Smooth muscle cell (in vitro differentiated cells): Measurements from ENCODE around the gene KCNMA1. TPM values are rescaled to one million over a fixed set of nuclear protein-coding genes. Genes with fewer than 3 reads are reported as not detected.
A peak's percentile ranks its signal among the peaks of the same experiment; 100 is the strongest.
"Not testable (repeated sequence)": the region's sequence is repeated elsewhere in the genome, so short reads cannot be mapped to it uniquely, and the experiment has no call there.

Experiments
- DNase-seq: peaks from one replicate; lab custom pipeline; 2025; ENCODE audit not compliant: unreplicated experiment; lab: John Stamatoyannopoulos, UW
- H2AFZ ChIP-seq: fragments of 200-600 bp; sonication (generic); 2 replicates; pipeline ENCODE4 v1.6.0; 2016; ENCODE audit warnings: antibody characterized with exemption, low read depth, mild to moderate bottlenecking
- H3F3A ChIP-seq: fragments of 200-600 bp; sonication (generic); 2 replicates; pipeline ENCODE4 v1.6.0; 2017; ENCODE audit warnings: antibody characterized with exemption, low read depth
- H3K27ac ChIP-seq: fragments of 200-600 bp; sonication (generic); 2 replicates; pipeline ENCODE4 v1.5.1; 2016; ENCODE audit warnings: low read depth, mild to moderate bottlenecking
- H3K27me3 ChIP-seq: fragments of 200-600 bp; sonication (generic); 2 replicates; pipeline ENCODE4 v1.6.1; 2016; ENCODE audit warnings: low read depth, mild to moderate bottlenecking
- H3K36me3 ChIP-seq: fragments of 200-600 bp; sonication (generic); 2 replicates; pipeline ENCODE4 v1.5.1; 2016; ENCODE audit warnings: low read depth
- H3K4me1 ChIP-seq: fragments of 200-600 bp; sonication (generic); 2 replicates; pipeline ENCODE4 v1.5.1; 2016; ENCODE audit warnings: low read depth
- H3K4me2 ChIP-seq: fragments of 200-600 bp; sonication (generic); 2 replicates; pipeline ENCODE4 v1.6.0; 2016; ENCODE audit warnings: mild to moderate bottlenecking
- H3K4me3 ChIP-seq: fragments of 200-600 bp; sonication (generic); 2 replicates; pipeline ENCODE4 v1.5.1; 2016; ENCODE audit warnings: mild to moderate bottlenecking
- H3K79me2 ChIP-seq: fragments of 200-600 bp; sonication (generic); 2 replicates; pipeline ENCODE4 v1.6.0; 2016; ENCODE audit warnings: low read depth, mild to moderate bottlenecking
- H3K9ac ChIP-seq: fragments of 200-600 bp; sonication (generic); 2 replicates; pipeline ENCODE4 v1.6.0; 2016; ENCODE audit warnings: low read depth
- H3K9me3 ChIP-seq: fragments of 200-600 bp; sonication (generic); replicated peaks from 2 replicates; pipeline ENCODE4 v1.5.1; 2016; ENCODE audit warnings: low read depth
- H4K20me1 ChIP-seq: fragments of 200-600 bp; sonication (generic); 2 replicates; pipeline ENCODE4 v1.6.0; 2016; ENCODE audit warnings: low read depth
- CTCF ChIP-seq: fragments of 200-600 bp; sonication (generic); IDR thresholded peaks from 2 replicates; pipeline ENCODE4 v1.5.1; 2017; ENCODE audit warnings: borderline replicate concordance, mild to moderate bottlenecking, antibody characterized with exemption; ENCODE audit not compliant: insufficient read depth, poor library complexity, severe bottlenecking
- WGBS: methylation state at CpG from one replicate; pipeline ENCODE4 v1.1.7; 2016; ENCODE audit warnings: low lambda C conversion rate; 5-methylcytosine and 5-hydroxymethylcytosine counted together
- polyA plus RNA-seq: library from polyadenylated mRNA; unstranded; fragments of >200 nt; fragmentation: Nextera tagmentation; extraction: Ambion mirVana; gene quantifications from 2 replicates; pipeline ENCODE4 v1.2.1, GENCODE V29; 2016
- total RNA-seq: library from RNA; depleted of rRNA; stranded (reverse); fragments of >200 nt; gene quantifications from 2 replicates; pipeline ENCODE4 v1.2.3, GENCODE V29; 2014

KCNMA1 gene
- total and polyA plus RNA-seq, 2 experiments from 2014 or later: 9.1 to 23.4 TPM

- TF ChIP-seq CTCF: no peak
- Histone ChIP-seq H3K79me2 (no peaks in the 10 kb centered on the region), H2AFZ (no peak overlapping the region), H3K27ac (no peak overlapping the region), H3K4me3 (no peak overlapping the region), H4K20me1 (no peaks in the 10 kb centered on the region), H3F3A (no peaks in the 10 kb centered on the region), H3K36me3 (no peaks in the 10 kb centered on the region), H3K4me1 (no peaks in the 10 kb centered on the region), H3K9ac (no peak overlapping the region), H3K4me2 (no peak overlapping the region), H3K27me3 (no peaks in the 10 kb centered on the region), H3K9me3 (no peaks in the 10 kb centered on the region)
- no peak for DNase-seq
- 80% methylated on average over 4 of the region's 4 CpGs for WGBS
Measured at GRCh38 chr10:77576007-77576367, 61.6 kb downstream of the KCNMA1 start.

GRCh38 chr10:77575271-77576006 lies 62.2 kb downstream of the KCNMA1 start:
- no peaks in the 10 kb centered on the region for H3F3A ChIP-seq
- WGBS: 93% methylated on average over 10 of the region's 10 CpGs
- H3K27ac ChIP-seq: no peak overlapping the region
- H2AFZ ChIP-seq: no peak overlapping the region
- no peak for TF ChIP-seq CTCF
- no peaks in the 10 kb centered on the region for H3K9me3 ChIP-seq
- DNase-seq: no peak
- H3K27me3 ChIP-seq: no peaks in the 10 kb centered on the region
- no peaks in the 10 kb centered on the region for H3K36me3 ChIP-seq
- no peaks in the 10 kb centered on the region for H3K79me2 ChIP-seq
- no peaks in the 10 kb centered on the region for H4K20me1 ChIP-seq
- H3K4me3 ChIP-seq: no peak overlapping the region
- H3K9ac ChIP-seq: no peak overlapping the region
- no peaks in the 10 kb centered on the region for H3K4me1 ChIP-seq
- no peak overlapping the region for H3K4me2 ChIP-seq

GRCh38 chr10:77574438-77574837 lies 63.2 kb downstream of the KCNMA1 start:
- no peaks in the 10 kb centered on the region for H4K20me1 ChIP-seq
- H3K4me2 ChIP-seq: no peak overlapping the region
- no peak overlapping the region for H3K9ac ChIP-seq
- 91% methylated on average over 3 of the region's 3 CpGs for WGBS
- H3K4me3 ChIP-seq: no peak overlapping the region
- no peaks in the 10 kb centered on the region for H3K4me1 ChIP-seq
- no peak for DNase-seq
- H3K79me2 ChIP-seq: no peaks in the 10 kb centered on the region
- H3K27me3 ChIP-seq: no peaks in the 10 kb centered on the region
- H2AFZ ChIP-seq: no peak overlapping the region
- no peaks in the 10 kb centered on the region for H3F3A ChIP-seq
- H3K36me3 ChIP-seq: no peaks in the 10 kb centered on the region
- no peak overlapping the region for H3K27ac ChIP-seq
- TF ChIP-seq CTCF: peak; percentile 6
- H3K9me3 ChIP-seq: no peaks in the 10 kb centered on the region

GRCh38 chr10:77572520-77572919 lies 65.1 kb downstream of the KCNMA1 start:
- not testable (repeated sequence) for H3K27ac ChIP-seq, DNase-seq

More at GRCh38 chr10:77572520-77572919, 65.1 kb downstream of the KCNMA1 start:
- H3K9ac ChIP-seq, H3K9me3 ChIP-seq, H2AFZ ChIP-seq, H3F3A ChIP-seq, H3K4me3 ChIP-seq, H3K36me3 ChIP-seq, H3K4me1 ChIP-seq, H4K20me1 ChIP-seq, H3K79me2 ChIP-seq, H3K4me2 ChIP-seq, H3K27me3 ChIP-seq: not testable (repeated sequence)
- WGBS: 96% methylated on average over 4 of the region's 4 CpGs
